ENCODE data around the gene CYP2S1.

Gene CYP2S1

DNA sequence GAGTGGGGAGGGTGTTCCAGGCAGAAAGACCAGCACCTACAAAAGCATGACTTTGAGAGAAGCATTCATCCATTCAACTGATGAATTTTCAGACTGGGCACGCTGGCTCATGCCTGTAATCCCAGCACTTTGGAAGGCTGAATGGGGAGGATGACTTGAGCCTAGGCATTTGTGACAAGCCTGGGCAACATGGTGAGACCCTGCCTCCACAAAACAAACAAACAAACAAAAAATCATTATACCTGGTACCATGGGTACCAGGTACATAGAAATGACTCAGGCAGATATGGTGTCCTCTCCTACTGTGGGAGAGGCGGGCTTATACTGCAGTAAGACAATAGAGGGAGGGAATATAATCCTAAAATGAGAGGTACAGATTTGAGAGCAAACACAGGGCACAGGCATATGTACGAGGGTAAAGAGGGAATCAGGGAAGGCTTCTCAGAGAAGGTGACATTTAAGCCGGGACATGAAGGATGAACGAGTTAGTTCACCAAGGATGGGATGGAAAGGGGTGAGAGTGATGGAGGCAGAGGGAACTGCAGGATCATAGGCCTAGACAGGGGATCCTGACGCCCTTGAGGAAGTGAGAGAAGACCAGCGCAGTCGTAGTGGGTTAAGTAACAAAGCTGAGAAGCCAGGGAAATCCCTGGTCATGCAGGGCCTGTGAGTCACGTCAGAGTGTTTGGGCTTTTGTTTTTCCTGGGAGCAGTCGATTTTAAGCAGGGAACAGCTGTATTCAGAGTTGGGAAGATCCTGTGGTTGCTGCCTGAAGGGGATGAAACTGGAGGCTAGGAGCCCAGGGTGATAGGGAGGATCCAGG, 2.9 kb downstream of the CYP2S1 start:
- DNase-seq (ENCODE audit: low read depth) = no peak

DNA sequence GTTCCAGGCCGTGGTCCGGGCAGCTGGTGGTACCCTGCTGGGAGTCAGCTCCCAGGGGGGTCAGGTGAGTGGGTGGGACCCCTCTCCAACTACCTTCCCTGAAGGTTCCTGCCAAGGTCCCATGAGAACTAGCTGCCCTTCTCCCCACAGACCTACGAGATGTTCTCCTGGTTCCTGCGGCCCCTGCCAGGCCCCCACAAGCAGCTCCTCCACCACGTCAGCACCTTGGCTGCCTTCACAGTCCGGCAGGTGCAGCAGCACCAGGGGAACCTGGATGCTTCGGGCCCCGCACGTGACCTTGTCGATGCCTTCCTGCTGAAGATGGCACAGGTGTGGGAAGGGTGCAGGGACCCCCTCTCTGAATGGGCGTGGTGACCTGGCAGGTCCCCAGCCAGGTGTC, 5.5 kb downstream of the CYP2S1 start:
- no peak for DNase-seq (ENCODE audit: low read depth)

DNA sequence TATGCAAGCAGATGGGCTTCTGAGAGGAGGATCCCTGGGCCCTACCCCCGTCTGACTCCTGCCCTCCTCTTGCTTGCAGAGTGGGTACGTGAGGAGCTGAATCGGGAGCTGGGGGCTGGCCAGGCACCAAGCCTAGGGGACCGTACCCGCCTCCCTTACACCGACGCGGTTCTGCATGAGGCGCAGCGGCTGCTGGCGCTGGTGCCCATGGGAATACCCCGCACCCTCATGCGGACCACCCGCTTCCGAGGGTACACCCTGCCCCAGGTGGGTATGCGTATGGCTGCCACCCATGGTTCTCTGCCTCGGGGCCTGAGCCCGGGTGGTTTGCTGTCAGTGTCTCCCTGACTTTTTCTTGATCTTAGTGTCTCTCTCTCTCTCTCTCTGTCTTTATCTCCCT, 10.4 kb downstream of the CYP2S1 start:
- no peak for DNase-seq (ENCODE audit: low read depth)

DNA sequence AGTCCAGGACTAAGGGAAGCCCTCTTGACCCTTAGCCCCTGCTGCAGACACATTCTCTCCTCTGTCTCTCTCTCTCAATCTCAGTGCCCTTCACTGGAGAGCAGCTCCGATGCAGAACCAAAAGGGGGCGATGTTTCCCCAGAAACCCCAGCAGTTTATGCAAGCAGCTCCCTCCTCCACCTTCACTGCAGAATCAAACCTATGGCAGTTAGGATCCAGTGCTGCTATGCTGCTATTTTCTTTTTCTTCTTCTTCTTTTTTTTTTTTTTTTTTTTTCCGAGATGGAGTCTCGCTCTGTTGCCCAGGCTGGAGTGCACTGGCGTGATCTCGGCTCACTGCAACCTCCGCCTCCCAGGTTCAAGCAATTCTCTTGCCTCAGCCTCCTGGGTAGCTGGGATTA, 11.3 kb downstream of the CYP2S1 start:
- DNase-seq (ENCODE audit: low read depth) = peak; percentile 66

DNA sequence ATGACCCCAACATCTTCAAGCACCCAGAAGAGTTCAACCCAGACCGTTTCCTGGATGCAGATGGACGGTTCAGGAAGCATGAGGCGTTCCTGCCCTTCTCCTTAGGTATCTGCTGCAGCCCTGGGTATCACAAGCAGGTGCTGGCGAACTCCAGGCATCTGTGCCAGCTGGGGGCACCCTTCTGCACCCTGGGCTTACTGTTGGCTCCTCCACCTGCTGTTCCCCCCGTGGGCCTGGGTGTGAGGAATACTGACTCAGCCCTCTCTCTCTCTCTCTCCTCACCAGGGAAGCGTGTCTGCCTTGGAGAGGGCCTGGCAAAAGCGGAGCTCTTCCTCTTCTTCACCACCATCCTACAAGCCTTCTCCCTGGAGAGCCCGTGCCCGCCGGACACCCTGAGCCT, 13.0 kb downstream of the CYP2S1 start:
- no peak for DNase-seq (ENCODE audit: low read depth)

DNA sequence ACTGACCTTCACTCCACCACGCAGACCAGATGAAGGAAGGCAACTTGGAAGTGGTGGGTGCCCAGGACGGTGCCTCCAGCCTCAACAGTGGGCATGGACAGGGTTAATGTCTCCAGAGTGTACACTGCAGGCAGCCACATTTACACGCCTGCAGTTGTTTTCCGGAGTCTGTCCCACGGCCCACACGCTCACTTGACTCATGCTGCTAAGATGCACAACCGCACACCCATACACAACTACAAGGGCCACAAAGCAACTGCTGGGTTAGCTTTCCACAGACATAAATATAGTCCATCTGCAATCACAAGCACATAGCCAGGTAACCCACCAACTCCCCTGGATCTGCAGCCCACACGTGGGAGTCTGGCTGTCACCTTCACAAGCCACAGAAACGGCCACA, 13.4 kb downstream of the CYP2S1 start:
- no peak for DNase-seq (ENCODE audit: low read depth)

DNA sequence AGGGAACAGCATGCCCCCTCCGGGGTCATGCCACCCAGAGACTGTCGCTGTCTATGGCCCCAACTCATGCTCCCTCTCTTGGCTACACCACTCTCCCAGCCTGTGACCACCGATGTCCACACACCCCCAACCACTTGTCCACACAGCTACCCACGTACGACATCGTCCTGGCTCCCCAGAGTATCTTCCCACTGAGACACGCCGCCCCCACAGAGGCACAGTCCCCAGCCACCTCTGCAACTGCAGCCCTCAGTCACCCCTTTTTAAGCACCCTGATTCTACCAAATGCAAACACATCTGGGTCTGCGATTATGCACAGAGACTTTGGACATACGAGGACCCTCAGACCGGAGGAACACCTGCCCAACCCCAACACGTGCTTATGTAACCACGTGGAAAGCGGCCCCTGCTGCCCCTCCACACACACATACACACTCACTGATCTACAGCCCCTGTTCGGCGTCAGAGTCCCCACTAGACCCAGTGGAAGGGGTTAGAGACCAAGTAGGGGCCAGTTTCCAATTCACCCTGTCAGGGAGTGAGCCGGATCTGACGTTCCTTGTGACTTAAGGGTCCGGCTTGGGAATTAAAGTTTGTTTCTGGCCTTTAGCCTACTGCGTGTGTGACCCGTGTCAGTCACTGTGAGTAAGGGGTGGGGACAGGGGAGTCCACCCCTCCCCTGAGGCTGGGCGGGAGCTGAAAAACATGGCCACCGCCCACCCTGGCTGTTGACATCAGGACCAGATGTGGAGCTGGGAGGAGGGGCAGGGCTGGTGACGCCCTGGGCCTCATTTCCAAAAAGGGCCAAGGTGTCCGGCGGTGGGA, 14.1 kb downstream of the CYP2S1 start:
- no peak for DNase-seq (ENCODE audit: low read depth)

DNA sequence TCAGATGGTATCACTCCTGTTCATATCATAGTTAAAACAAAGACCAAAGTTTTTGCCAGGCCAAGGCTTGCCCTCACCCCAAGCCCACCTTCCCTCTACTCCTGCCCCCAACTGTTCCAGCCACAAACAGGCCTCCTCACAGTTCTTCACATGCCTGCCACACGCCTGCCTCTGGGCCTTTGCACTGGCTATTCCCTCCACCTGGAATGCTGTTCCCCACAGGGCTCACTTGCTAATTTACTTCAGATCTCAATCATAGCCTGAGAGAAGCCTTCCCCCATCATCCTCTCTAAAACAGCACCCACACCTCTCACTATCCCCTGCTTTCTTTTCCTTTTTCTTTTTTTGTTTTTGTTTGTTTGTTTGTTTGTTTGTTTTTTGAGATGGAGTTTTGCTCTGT, 21.1 kb downstream of the CYP2S1 start:
- DNase-seq (ENCODE audit: low read depth) = no peak

DNA sequence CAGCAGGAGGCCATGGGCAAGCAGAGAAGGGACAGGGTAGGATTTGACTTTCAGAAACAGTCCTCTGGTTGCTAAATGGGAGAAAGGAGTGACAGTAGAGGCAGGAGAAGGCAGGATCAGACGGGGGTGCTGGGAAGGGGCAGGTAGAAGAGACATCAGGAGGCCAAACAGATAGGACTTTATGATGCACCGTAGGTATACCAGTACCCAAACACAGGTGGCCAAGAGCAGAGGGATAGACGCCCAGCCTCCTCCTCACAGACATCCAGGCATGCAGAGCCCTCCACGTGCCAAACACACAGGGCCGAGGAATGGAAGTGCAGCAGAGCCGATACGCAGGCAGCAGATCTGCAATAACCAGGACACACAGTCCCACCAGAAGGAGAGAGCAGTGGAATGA, 24.7 kb downstream of the CYP2S1 start:
- DNase-seq (ENCODE audit: low read depth) = no peak

DNA sequence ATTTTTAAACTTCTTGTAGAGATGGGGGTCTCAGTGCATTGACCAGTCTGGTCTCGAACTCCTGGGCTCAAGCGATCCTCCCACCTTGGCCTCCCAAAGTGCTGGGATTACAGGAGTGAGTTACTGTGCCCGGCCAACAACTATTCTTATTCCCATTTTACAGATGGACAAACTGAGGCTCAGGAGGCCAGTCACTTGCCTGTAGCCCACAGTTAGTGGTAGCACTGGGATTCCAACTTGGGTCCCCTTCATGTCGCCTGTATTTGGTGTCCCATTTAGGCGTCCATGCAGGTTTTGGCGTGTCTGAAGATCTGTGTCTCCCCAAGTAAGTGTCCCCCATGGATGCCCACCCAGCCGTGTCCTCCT, 25.2 kb downstream of the CYP2S1 start:
- DNase-seq (ENCODE audit: low read depth) = no peak

DNA sequence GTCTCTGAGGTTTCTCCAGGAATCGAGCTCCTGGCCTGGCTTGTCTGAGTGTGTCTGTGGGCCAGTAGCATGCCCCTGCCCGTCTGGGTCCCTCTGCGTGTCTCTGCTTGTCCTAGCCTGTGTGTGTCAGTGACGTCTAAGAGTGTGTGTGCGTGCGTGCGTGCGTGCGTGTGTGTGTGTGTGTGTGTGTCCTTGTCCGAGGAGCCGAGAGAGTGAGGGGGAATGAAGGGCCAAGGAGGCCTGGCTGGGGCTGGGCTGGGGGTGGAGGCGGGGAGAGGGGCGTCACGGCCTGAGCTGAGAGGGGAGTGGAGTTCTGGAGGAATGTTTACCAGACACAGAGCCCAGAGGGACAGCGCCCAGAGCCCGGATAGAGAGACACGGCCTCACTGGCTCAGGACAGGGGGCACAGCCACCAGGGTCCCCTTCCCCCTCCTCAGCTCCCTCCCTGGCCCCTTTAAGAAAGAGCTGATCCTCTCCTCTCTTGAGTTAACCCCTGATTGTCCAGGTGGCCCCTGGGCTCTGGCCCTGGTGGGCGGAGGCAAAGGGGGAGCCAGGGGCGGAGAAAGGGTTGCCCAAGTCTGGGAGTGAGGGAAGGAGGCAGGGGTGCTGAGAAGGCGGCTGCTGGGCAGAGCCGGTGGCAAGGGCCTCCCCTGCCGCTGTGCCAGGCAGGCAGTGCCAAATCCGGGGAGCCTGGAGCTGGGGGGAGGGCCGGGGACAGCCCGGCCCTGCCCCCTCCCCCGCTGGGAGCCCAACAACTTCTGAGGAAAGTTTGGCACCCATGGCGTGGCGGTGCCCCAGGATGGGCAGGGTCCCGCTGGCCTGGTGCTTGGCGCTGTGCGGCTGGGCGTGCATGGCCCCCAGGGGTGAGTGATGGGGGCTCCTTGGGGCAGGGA, 25.8 kb downstream of the CYP2S1 start, which contains the start of gene AXL:
AXL (plus strand) TSS at position 609 of the 893 bp plus-strand sequence; CDS start at position 779, 170 bp downstream.
- DNase-seq (ENCODE audit: low read depth) = no peak

DNA sequence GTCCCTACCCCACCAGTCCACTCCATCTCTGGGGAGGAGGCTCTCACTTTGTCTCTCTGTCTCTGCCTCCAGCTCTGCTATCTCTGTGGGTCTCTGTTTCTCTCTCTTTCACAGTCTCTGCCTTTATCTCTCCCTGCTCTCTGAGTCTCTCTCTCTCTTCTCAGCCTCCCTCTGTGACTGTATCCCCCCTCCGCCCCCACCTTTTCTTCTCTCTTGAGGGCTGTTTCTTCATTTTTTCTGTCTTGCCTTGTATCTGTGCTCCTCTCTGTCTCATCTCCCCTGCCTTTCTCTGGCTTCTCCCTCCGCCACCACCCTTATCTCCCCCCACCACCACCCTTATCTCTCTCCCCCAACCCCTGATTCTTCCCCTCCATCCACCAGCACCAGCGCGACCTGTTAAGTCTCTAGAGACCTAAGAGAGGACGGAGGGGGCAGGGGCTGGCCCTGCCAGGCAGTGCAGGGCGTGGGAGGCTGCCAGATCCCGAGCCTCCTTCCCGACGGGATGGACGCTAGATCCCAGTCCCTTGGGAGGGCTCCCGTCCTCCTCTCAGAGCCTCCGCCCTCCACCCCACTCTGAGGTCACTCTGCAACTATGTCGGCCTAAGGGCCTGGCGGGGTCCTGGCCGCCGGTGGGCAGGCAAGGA, 27.0 kb downstream of the CYP2S1 start:
- no peak for DNase-seq (ENCODE audit: low read depth)

DNA sequence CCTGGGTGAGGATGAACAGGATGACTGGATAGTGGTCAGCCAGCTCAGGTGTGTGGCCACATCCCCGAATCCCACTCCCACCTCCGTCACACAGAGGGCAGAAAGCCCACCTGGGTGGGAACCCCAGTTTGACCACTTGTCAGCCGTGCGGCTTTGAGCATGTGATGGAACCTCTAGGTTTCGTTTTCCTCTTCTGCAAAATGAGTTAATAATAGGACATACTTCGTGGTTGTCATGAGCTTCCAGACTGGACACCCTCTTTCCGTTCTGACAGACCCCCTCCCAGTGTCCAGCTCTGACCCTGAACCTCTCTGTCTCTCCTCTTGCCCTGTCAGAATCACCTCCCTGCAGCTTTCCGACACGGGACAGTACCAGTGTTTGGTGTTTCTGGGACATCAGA, 27.8 kb downstream of the CYP2S1 start:
- no peak for DNase-seq (ENCODE audit: low read depth)

DNA sequence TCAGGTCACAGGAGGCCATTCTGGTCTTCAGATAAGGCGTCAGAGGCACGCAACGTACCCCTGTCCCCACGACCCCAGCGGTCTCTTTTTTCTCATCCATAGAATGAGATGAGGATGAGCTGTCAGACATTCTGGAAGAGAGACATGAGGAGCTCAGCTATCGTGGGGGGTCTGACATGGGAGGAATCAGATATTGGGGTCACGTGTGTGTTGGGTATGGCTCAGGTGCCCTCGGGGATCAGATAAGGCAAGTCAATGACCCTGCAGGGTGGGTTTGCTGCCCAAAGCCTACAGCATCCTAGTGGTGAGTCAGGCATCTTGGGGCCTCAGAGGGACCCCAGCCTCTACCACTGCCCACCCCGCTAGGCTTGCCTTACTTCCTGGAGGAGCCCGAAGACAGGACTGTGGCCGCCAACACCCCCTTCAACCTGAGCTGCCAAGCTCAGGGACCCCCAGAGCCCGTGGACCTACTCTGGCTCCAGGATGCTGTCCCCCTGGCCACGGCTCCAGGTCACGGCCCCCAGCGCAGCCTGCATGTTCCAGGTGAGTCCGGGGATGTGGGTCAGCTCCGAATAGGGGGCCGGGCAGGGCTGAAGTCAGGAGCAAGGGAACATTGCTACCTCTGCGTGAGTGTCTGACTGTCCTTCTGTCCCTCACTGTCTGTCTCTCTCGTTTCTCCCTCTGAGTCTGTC, 28.6 kb downstream of the CYP2S1 start:
- DNase-seq (ENCODE audit: low read depth) = no peak

DNA sequence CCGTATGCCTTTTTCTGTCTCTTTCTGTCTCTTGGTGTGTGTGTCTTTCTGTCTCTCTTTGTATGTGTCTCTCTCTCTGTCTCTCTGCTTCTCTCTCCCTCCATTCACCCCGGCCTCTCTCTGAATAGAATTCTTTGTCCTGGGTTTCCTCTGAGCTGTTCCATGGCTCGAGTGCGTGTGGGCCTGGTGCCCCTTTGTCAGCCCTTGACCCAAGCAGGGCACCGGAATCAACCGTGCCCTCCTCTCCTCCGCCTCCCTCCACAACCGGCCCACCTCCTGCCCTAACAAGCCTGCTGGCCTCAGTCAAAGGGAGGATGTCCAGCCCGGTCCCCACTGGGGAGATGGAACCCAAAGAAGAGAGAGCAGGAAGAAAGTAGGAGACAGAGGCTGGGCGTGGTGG, 29.2 kb downstream of the CYP2S1 start:
- DNase-seq (ENCODE audit: low read depth) = no peak

DNA sequence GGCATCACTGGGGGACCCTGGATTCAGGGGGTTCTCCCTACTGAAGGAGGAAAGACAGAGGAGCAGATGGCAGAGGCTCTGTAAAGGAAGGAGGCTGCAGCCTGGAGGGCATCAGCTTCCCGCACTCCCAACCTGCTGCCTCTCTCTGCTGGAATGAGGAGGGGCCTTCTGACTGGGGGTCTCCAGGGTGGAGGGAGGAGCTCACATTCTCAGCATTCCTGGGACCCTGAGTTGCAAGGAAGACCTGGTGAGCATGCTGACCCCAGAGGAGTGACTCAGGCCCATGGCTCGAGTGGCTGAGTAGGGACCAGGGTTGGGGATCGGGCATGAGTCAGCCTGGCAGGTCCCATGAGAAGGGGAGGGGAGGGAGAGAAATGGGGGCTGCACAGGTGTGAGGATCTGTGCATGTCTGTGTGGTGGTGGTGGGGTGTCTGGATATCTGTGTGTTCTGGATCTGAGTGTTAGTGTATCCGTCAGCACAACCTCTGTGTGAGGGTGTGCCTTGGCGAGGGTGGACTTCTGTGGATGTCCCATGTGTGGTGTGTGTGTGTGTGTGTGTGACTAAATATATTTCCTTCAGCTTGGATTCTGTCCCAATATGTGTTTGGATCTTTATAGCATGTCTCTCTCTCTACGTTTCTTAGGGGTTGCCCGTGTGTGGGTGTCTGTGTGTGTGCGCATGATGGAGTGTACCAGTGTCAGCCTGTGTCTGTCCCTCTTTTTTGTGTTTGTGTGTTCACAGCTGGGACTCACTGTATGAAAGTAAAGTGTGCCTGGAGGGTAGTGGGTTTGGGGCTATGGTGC, 30.6 kb downstream of the CYP2S1 start:
- DNase-seq (ENCODE audit: low read depth) = no peak

DNA sequence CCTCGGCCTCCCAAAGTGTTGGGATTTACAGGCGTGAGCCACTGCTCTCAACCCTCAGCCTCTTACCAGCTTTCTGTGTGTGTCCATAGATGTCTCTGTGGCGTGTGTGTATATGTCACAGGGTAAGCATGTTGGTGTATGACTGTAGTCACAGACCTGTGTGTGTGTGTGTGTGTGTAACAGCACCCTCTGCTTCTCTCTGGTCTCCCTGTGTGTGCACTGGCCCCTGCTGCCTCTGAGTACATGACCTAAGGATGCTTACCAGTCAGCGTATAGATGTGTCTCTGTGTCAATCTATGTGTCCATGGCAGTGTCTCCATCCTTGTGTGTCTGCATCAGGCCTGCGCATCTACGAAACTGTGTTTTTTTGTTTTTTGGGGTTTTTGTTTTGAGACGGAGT, 31.6 kb downstream of the CYP2S1 start:
- no peak for DNase-seq (ENCODE audit: low read depth)

DNA sequence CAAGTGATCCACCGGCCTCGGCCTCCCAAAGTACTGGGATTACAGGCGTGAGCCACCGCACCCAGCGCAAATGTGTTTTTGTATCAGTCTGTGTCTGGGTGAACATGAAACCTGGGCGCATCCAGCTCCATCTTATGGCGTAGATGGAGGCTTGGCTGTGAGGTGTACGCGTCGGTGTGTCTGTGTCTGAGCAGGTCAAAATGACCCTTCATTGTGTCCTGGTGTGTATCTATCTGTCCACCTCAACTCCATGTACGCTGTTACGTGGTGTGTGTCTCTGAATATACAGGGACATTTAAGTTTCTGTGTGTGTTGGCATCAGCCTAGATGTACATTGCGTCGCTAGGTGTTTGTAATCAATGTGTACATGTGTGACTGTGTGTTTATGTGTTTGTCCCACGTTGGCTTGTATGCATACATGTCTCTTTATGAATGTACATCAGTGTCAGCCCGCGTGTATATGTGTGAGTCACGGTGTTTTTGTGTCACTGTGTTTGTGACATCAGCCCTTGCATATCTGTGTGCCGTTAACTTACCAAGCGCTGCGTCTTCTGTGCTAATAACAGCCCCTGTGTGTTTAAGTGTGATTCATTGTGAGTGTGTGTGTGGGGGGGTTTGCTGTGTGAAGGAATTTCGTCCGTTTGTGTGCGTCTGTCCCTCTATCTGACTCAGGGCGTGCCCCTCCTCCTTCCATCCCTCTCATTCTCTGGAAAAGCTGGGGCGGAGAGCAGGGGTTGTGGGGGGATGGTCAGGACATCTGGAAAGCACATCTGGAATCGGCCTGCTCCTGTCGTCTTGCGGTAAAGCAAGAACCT, 32.4 kb downstream of the CYP2S1 start:
- no peak for DNase-seq (ENCODE audit: low read depth)

DNA sequence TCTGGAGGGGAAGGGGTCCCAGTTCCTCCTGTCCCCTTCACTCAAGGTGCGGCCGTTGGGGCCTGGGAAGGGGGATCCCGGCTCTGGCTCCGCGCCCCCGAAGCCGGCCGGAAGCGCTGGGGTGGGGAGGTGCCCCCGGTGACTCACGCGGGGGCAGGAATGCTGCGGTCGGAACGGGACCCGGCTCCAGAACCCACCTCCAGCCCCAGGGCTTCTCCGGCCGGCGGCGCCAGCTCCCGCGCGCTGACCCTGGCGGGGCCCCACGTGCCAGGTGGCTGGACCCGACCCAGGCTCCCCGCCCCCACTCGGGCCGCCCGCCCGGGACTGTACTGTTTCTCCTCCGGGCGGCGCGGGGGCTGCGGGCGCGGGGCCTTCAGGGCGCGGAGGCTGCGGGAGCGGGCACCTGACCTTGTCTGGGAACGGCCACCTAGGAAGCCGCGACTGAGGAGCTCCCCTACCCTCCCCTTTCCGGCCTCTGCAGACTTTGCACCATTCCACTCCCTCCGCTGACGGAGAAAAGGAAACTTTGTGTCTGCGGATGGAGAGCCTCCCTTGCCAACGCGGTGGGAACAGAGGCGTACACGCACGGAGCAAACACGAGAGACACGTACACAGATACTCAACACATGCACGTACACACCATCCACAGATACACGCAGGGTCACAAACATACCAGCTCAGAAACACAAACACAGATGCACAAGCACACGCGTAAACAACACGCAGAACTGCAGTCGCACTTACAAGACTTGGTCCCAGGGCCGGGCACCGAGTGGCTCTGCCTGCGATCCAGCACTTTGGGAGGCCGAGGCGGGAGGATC, 33.2 kb downstream of the CYP2S1 start:
- no peak for DNase-seq (ENCODE audit: low read depth)

Data from T-helper 22 cell (primary cell).